ENCODE measurements around the gene PWP2.

Gene PWP2

GRCh38 chr21:44087426-44088400 is 19.5 kb upstream of the PWP2 start:
- no peak for DNase-seq (ENCODE audit: low read depth)
- no peak overlapping the region for H3K4me3 ChIP-seq (ENCODE audit: low read depth, low read length)
- TF ChIP-seq, protein P1, sequence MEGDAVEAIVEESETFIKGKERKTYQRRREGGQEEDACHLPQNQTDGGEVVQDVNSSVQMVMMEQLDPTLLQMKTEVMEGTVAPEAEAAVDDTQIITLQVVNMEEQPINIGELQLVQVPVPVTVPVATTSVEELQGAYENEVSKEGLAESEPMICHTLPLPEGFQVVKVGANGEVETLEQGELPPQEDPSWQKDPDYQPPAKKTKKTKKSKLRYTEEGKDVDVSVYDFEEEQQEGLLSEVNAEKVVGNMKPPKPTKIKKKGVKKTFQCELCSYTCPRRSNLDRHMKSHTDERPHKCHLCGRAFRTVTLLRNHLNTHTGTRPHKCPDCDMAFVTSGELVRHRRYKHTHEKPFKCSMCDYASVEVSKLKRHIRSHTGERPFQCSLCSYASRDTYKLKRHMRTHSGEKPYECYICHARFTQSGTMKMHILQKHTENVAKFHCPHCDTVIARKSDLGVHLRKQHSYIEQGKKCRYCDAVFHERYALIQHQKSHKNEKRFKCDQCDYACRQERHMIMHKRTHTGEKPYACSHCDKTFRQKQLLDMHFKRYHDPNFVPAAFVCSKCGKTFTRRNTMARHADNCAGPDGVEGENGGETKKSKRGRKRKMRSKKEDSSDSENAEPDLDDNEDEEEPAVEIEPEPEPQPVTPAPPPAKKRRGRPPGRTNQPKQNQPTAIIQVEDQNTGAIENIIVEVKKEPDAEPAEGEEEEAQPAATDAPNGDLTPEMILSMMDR (IDR thresholded peaks at IDR 0.05; ENCODE audit: insufficient read depth, low read depth, low read length, missing control alignments) = no peak

- DNase-seq (ENCODE audit: low read depth) = no peak
- H3K4me3 ChIP-seq (ENCODE audit: low read depth, low read length) = no peak overlapping the region
- TF ChIP-seq, protein P1 (IDR thresholded peaks at IDR 0.05; ENCODE audit: insufficient read depth, low read depth, low read length, missing control alignments) = no peak
These were observed 18.8 kb upstream of the PWP2 start for GRCh38 chr21:44088401-44088780.

- TF ChIP-seq, protein P1 (IDR thresholded peaks at IDR 0.05; ENCODE audit: insufficient read depth, low read depth, low read length, missing control alignments) = no peak
- no peak overlapping the region for H3K4me3 ChIP-seq (ENCODE audit: low read depth, low read length)
- no peak for DNase-seq (ENCODE audit: low read depth)
These were observed 17.9 kb upstream of the PWP2 start for GRCh38 chr21:44089001-44089911.

DNA sequence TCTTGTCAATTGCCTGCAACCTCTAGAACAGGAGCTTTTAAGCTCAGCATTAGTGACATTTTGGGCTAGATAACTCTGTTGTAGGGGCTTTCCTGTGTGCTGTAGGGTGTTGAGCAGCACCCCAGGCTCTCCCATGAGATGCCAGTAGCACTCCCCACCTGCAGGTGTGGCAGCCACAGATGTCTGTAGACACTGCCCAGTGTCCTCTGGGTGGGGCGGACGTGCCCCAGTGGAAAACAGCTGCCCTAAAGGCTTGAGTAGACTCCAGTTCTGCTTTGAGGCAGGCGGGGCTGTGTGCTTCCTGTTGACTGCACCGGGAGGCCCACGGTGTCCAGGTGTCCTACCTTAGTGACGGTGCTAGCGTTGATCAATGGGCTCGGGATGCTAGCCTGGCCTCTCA is 16.9 kb upstream of the PWP2 start:
- TF ChIP-seq, protein P1 (IDR thresholded peaks at IDR 0.05; ENCODE audit: insufficient read depth, low read depth, low read length, missing control alignments) = no peak
- H3K4me3 ChIP-seq (ENCODE audit: low read depth, low read length) = no peak overlapping the region
- DNase-seq (ENCODE audit: low read depth) = no peak

DNA sequence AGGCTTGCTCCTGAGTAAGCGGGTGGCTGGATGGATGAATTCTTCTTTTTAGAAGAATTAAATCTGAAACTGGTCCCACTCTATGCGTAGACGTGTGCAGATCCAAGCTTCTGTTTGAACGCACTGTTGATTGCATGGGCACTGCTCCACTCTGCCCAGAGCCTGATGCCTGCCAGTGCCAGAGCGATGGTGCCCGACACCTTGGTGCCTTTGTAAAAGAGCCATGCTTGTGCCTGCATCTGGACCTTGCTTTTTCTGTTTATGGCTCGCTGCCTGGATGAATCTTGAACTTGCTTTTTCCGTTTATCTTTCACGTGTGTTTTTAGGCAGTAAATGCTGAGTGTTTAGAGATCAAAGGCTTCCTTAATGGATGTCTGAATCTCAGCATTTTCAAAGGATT is 15.0 kb upstream of the PWP2 start:
- TF ChIP-seq, protein P1 (IDR thresholded peaks at IDR 0.05; ENCODE audit: insufficient read depth, low read depth, low read length, missing control alignments) = no peak
- no peak for DNase-seq (ENCODE audit: low read depth)
- no peak overlapping the region for H3K4me3 ChIP-seq (ENCODE audit: low read depth, low read length)

DNA sequence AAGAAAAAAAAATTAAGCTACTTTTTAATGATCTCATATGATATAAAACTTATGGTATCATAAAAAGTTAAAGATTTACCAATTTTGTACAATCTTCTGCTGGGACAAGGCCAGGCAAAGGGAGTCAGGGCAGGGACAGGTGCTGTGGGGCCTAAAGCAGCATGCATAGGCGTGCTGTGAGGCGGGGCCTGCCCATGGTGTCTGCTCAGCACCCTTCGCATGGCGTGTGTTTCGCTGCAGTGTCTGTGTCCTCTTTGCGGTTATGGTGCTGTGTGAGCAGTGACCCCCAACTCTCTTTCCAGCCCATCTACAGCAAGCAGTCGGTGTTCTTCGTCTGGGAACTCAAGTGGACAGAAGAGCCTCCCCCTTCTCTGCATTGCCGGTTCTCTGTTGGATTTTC is 13.4 kb upstream of the PWP2 start:
- DNase-seq (ENCODE audit: low read depth) = no peak
- H3K4me3 ChIP-seq (ENCODE audit: low read depth, low read length) = no peak overlapping the region
- TF ChIP-seq, protein P1 (IDR thresholded peaks at IDR 0.05; ENCODE audit: insufficient read depth, low read depth, low read length, missing control alignments) = no peak

Data from GM12865 (cell line).